A549 (cell line): ENCODE data around the gene CDKN2A. TPM values are rescaled to one million over a fixed set of nuclear protein-coding genes. Genes with fewer than 3 reads are reported as not detected.

Experiments
- ATAC-seq, 2 experiments: fragments of 200-7000 bp in 1 of 2; fragments of >200 bp in 1 of 2; cut with Nextera tagmentation in 1 of 2; cut with Tn5 transposase in 1 of 2; 3 replicates each; pipeline versions ENCODE4 v1.8.0 to v1.9.1; 2018 to 2020; ENCODE audit warnings: mild to moderate bottlenecking in 1 of 2, moderate library complexity in 1 of 2
- CTCF ChIA-PET: fragments of 300-600 bp; sonication (Branson Sonifier 250); formaldehyde crosslinking; extraction: SDS; loops from one replicate; lab custom pipeline; 2021; ENCODE audit warnings: antibody characterized with exemption, inconsistent platforms; lab: Yijun Ruan, JAX
- POLR2A ChIA-PET: fragments of 350-600 bp; formaldehyde crosslinking; extraction: SDS; loops from one replicate; lab custom pipeline; 2021; ENCODE audit warnings: antibody characterized with exemption, inconsistent platforms; lab: Yijun Ruan, JAX
- DNase-seq, 2 experiments: peaks; one replicate each; pipeline versions ENCODE4 v3.0.0 to v3.0.0-alpha.2; 2011 to 2016; ENCODE audit warnings: low read depth in 1 of 2, low spot score in 1 of 2
- FAIRE-seq: peaks from 2 replicates; lab custom pipeline; 2011; peaks lifted over from hg19 to GRCh38; lab: Jason Lieb, UNC
- H3K27ac ChIP-seq, 2 experiments: fragments of >200 bp; sonication (Bioruptor Twin); formaldehyde crosslinking; 3 replicates each; pipeline ENCODE4 v1.5.1; 2016 to 2017
- H3K4me1 ChIP-seq: fragments of >200 bp; sonication (Bioruptor Twin); formaldehyde crosslinking; 3 replicates; pipeline ENCODE4 v1.6.1; 2016
- H3K4me2 ChIP-seq: fragments of >200 bp; sonication (Bioruptor Twin); formaldehyde crosslinking; 3 replicates; pipeline ENCODE4 v1.6.1; 2016
- H3K4me3 ChIP-seq: fragments of >200 bp; sonication (Bioruptor Twin); formaldehyde crosslinking; 3 replicates; pipeline ENCODE4 v1.5.1; 2016
- H3K9me3 ChIP-seq: fragments of >200 bp; sonication (Bioruptor Twin); formaldehyde crosslinking; 3 replicates; pipeline ENCODE4 v1.6.1; 2016
- BHLHE40 ChIP-seq: IDR thresholded peaks from 2 replicates; pipeline ENCODE4 v1.6.1; 2012; ENCODE audit warnings: low read depth, low read length, inconsistent platforms
- CBX2 ChIP-seq: fragments of 200-600 bp; sonication (generic); IDR thresholded peaks from 2 replicates; pipeline ENCODE4 v1.6.1; 2016; ENCODE audit warnings: low read depth, mild to moderate bottlenecking, borderline replicate concordance
- CHD4 ChIP-seq: fragments of 200-600 bp; sonication (generic); IDR thresholded peaks from 2 replicates; pipeline ENCODE4 v1.6.1; 2016; ENCODE audit warnings: antibody characterized with exemption, mild to moderate bottlenecking, borderline replicate concordance
- EHF ChIP-seq: fragments of 250-450 bp; sonication (Bioruptor Pico); IDR thresholded peaks from 2 replicates; pipeline ENCODE4 v1.5.0; 2020; ENCODE audit warnings: mild to moderate bottlenecking
- EHMT2 ChIP-seq: fragments of 200-600 bp; sonication (generic); IDR thresholded peaks from 2 replicates; pipeline ENCODE4 v1.6.1; 2016; ENCODE audit warnings: antibody characterized with exemption, low read depth, mild to moderate bottlenecking, moderate library complexity
- FOSB ChIP-seq: fragments of 250-450 bp; sonication (Bioruptor Pico); IDR thresholded peaks from 2 replicates; pipeline ENCODE4 v1.5.0; 2020; ENCODE audit warnings: mild to moderate bottlenecking, moderate library complexity
- FOSL2 ChIP-seq, 2 experiments: fragments of 450-650 bp in 1 of 2; fragments of >200 bp in 1 of 2; sonication (Bioruptor Twin) in 1 of 2; formaldehyde crosslinking; IDR thresholded peaks; 2 replicates each; pipeline versions ENCODE4 v1.5.0 to v1.6.1; 2016 to 2020; ENCODE audit warnings: mild to moderate bottlenecking in 1 of 2, moderate library complexity in 1 of 2
- FOXS1 ChIP-seq: fragments of 250-450 bp; sonication (Bioruptor Pico); IDR thresholded peaks from 2 replicates; pipeline ENCODE4 v1.5.0; 2020; ENCODE audit warnings: mild to moderate bottlenecking, moderate library complexity
- HOXB13 ChIP-seq: fragments of 250-450 bp; sonication (Bioruptor Pico); IDR thresholded peaks from 2 replicates; pipeline ENCODE4 v1.5.0; 2020; ENCODE audit warnings: low read depth, mild to moderate bottlenecking, moderate library complexity
- KDM1A ChIP-seq: fragments of 200-600 bp; sonication (generic); IDR thresholded peaks from 2 replicates; pipeline ENCODE4 v1.6.1; 2016; ENCODE audit warnings: low read depth, mild to moderate bottlenecking
- NFE2L2 ChIP-seq: fragments of 150-350 bp; conservative IDR thresholded peaks from 2 replicates; pipeline ENCODE4 v1.6.1; 2014; ENCODE audit warnings: low read length
- NPAS2 ChIP-seq: fragments of 250-450 bp; sonication (Bioruptor Pico); IDR thresholded peaks from 2 replicates; pipeline ENCODE4 v1.8.0; 2022; ENCODE audit warnings: mild to moderate bottlenecking, moderate library complexity, borderline replicate concordance
- NR3C1 ChIP-seq: fragments of >200 bp; sonication (Bioruptor Twin); formaldehyde crosslinking; IDR thresholded peaks from 3 replicates; pipeline ENCODE4 v1.6.1; 2017
- PHF8 ChIP-seq: fragments of 200-600 bp; sonication (generic); IDR thresholded peaks from 2 replicates; pipeline ENCODE4 v1.6.1; 2016; ENCODE audit warnings: low read depth, mild to moderate bottlenecking, antibody characterized with exemption, moderate library complexity, borderline replicate concordance
- POLR2AphosphoS2 ChIP-seq: conservative IDR thresholded peaks from 2 replicates; pipeline ENCODE4 v1.6.1; 2012; ENCODE audit warnings: low read length, improper control_type of control experiment, inconsistent platforms
- RAD21 ChIP-seq, 2 experiments: fragments of >200 bp in 1 of 2; sonication (Bioruptor Twin) in 1 of 2; formaldehyde crosslinking in 1 of 2; IDR thresholded peaks in 1 of 2; conservative IDR thresholded peaks in 1 of 2; 2 replicates in 1 of 2; 3 replicates in 1 of 2; pipeline ENCODE4 v1.6.1; 2012 to 2018; ENCODE audit warnings: inconsistent platforms in 1 of 2
- SREBF2 ChIP-seq: fragments of 450-650 bp; IDR thresholded peaks from 2 replicates; pipeline ENCODE4 v1.6.1; 2014; ENCODE audit warnings: mild to moderate bottlenecking, moderate library complexity
- TFCP2L1 ChIP-seq: fragments of 250-450 bp; sonication (Bioruptor Pico); IDR thresholded peaks from 2 replicates; pipeline ENCODE4 v1.5.0; 2021; ENCODE audit warnings: mild to moderate bottlenecking
- ZFP36 ChIP-seq: fragments of 450-650 bp; IDR thresholded peaks from 2 replicates; pipeline ENCODE4 v1.6.1; 2014; ENCODE audit warnings: borderline replicate concordance; ENCODE audit not compliant: partially characterized antibody
- ZNF302 ChIP-seq: fragments of 250-450 bp; sonication (Bioruptor Pico); IDR thresholded peaks from 2 replicates; pipeline ENCODE4 v1.9.0; 2021; ENCODE audit warnings: inconsistent platforms, mild to moderate bottlenecking, moderate library complexity
- ZSCAN20 ChIP-seq: fragments of 250-450 bp; sonication (Bioruptor Pico); IDR thresholded peaks from 2 replicates; pipeline ENCODE4 v1.8.0; 2022; ENCODE audit warnings: mild to moderate bottlenecking, moderate library complexity
- WGBS: methylation state at CpG from one replicate; pipeline ENCODE4 v1.1.6; 2017; ENCODE audit errors: missing lambda C conversion rate; 5-methylcytosine and 5-hydroxymethylcytosine counted together
- polyA plus RNA-seq, 4 experiments: library from polyadenylated mRNA; depleted of rRNA in 3 of 4; stranded (reverse); fragments of >200 nt; fragmentation: RNase III in 1 of 4; extraction: RNeasy Plus Mini Kit Qiagen cat#74134 plus additional on column Dnase treatment in 1 of 4; gene quantifications; 2 replicates in 3 of 4; 3 replicates in 1 of 4; pipeline ENCODE4 v1.2.3, GENCODE V29; 2011 to 2017
- TF ChIP-seq, protein P1 (sequence below): fragments of >200 bp; sonication (Bioruptor Twin); formaldehyde crosslinking; IDR thresholded peaks from 3 replicates; pipeline ENCODE4 v1.5.1; 2016
- TF ChIP-seq, protein P2 (sequence below): IDR thresholded peaks from 2 replicates; pipeline ENCODE4 v1.6.1; 2012; ENCODE audit warnings: low read depth, borderline replicate concordance

CDKN2A gene
- polyA plus RNA-seq, 2 of the 4 experiments (the other 2 are of a cell fraction), result not detected

DNA sequence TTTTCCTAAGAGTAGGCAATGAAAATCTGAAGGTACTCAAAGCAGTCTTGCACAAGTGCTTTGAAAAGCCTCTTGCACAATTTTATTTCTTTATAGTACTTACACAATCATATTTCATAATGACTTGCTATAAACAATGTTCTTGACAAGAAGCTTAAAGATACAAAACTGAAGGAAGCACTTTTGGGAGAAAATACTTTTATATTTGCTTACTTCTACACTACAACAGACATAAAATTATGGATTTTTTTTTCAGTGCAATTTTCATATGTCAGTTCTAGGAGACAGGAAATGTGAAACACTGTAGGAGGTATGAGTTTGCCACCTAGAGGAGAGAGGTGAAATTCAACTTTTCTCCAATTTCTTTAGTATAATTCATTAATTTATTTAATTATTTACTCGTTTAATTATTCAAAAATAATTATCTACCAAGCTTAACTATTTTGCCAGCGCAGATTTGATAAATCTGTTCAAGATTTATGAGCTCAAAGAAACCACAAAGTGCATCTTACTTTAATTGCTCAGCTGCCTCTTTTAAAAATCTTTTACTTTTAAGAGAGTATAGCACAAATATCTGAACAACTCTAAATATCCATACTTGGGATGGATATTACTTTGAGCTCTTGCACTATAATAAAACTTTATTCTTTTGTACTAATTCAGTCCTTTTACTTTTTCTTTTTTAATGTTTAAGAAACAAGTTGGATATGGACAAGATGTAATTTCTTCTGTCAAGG is 43.9 kb upstream of the CDKN2A start:
- FAIRE-seq (no peak), ATAC-seq (no peak)
- POLR2A ChIA-PET, result no interaction called here
- no peaks in the 10 kb centered on the region for H3K4me1 ChIP-seq
- TF ChIP-seq FOSL2 (IDR thresholded peaks at IDR 0.05) (no peak), FOSL2 (CRISPR knock-in tag; IDR thresholded peaks at IDR 0.05) (no peak)
- TF ChIP-seq, all 56 proteins: peak for 0
- CTCF ChIA-PET, result no interaction called here
- no CpG with 5 or more reads among the region's 2 CpGs for WGBS
- Histone ChIP-seq H3K9me3 (no peaks in the 10 kb centered on the region), H3K4me2 (no peak overlapping the region), H3K4me3 (no peak overlapping the region), H3K27ac (no peak overlapping the region)
- DNase-seq, result no peak

DNA sequence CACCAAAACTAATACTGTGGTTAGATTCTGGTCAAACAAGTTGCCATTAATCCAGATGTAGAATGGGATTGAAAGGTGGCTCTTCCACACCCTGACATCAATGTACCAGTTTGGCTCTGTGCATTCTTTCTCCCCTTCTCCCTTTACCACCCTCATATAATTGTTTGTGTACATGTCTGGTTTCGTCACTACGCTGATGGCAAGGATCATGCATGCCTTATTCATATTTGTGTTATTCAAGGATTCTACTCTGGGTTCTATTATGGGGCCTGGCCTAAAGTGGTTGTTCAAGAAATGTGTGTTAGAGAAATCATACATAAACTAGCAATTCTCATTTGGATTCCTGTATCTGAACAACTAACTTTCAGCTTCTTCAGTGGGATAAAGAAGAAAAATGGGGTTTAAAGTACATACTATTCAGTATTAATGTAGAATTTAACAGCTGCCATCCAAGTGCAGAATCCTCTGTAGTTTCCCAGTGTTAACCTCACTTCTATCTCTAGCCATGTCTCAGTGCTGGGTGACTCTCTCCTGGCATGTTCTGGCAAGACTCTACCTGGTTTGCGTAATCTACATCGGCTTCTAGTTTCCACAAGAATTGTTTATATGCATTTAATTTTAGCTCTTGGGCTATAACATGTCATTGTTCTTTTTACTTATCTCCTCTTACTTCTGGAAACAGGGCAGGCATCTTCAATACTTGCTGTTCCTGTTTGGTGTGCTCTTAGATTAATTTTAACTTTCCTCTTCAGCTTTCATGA is 42.9 kb upstream of the CDKN2A start:
- FAIRE-seq (no peak), DNase-seq (no peak), ATAC-seq (no peak)
- no CpG with 5 or more reads among the region's 4 CpGs for WGBS
- CTCF ChIA-PET, result no interaction called here
- Histone ChIP-seq H3K4me3 (no peak overlapping the region), H3K9me3 (no peaks in the 10 kb centered on the region), H3K4me2 (no peak overlapping the region), H3K27ac (no peak overlapping the region), H3K4me1 (no peaks in the 10 kb centered on the region)
- TF ChIP-seq HOXB13 (CRISPR knock-in tag) (no peak), CBX2 (no peak), SREBF2 (no peak), POLR2AphosphoS2 (no peak), FOSB (CRISPR knock-in tag) (no peak), ZFP36 (no peak), FOXS1 (CRISPR knock-in tag) (no peak), EHF (no peak), ZSCAN20 (no peak), NFE2L2 (no peak), KDM1A (no peak)
- TF ChIP-seq, protein P1, sequence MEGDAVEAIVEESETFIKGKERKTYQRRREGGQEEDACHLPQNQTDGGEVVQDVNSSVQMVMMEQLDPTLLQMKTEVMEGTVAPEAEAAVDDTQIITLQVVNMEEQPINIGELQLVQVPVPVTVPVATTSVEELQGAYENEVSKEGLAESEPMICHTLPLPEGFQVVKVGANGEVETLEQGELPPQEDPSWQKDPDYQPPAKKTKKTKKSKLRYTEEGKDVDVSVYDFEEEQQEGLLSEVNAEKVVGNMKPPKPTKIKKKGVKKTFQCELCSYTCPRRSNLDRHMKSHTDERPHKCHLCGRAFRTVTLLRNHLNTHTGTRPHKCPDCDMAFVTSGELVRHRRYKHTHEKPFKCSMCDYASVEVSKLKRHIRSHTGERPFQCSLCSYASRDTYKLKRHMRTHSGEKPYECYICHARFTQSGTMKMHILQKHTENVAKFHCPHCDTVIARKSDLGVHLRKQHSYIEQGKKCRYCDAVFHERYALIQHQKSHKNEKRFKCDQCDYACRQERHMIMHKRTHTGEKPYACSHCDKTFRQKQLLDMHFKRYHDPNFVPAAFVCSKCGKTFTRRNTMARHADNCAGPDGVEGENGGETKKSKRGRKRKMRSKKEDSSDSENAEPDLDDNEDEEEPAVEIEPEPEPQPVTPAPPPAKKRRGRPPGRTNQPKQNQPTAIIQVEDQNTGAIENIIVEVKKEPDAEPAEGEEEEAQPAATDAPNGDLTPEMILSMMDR, result no peak
- TF ChIP-seq, protein P2, sequence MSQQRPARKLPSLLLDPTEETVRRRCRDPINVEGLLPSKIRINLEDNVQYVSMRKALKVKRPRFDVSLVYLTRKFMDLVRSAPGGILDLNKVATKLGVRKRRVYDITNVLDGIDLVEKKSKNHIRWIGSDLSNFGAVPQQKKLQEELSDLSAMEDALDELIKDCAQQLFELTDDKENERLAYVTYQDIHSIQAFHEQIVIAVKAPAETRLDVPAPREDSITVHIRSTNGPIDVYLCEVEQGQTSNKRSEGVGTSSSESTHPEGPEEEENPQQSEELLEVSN, result no peak
- POLR2A ChIA-PET, result no interaction called here

DNA sequence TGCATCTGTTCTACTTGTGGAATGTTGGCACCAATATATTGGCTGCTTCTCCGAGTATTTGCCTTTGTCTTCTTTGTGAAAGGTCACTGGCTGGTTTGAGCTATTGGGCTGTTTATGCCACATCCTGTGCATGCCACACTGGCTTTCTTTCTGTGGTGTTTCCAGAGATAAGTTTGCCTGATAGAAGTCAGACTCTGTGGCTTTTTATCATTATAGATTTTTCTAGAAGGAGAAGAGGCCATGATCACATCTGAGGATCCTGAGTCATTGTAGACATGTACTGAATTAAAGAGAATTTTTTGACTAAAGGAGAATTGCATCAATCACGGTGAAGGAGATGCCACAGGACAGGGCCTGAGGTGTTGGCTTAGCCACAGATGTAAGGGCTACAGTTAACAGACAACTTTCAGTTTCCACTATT is 41.4 kb upstream of the CDKN2A start:
- CTCF ChIA-PET, result no interaction called here
- no peak for ATAC-seq
- TF ChIP-seq ZNF302 (CRISPR knock-in tag) (no peak), FOSB (CRISPR knock-in tag) (no peak), POLR2AphosphoS2 (no peak), NPAS2 (CRISPR knock-in tag) (no peak), CHD4 (no peak), BHLHE40 (no peak), NR3C1 (no peak), EHMT2 (no peak), PHF8 (no peak), RAD21 (conservative IDR thresholded peaks at IDR 0.05 in 1 of 2, IDR thresholded peaks at IDR 0.05 in 1 of 2) (no peak), TFCP2L1 (CRISPR knock-in tag) (no peak)
- TF ChIP-seq, all 56 proteins: peak for 0

More for the DNA sequence above, 41.4 kb upstream of the CDKN2A start:
- H3K4me2 ChIP-seq, result no peak overlapping the region
- no peaks in the 10 kb centered on the region for H3K4me1 ChIP-seq
- POLR2A ChIA-PET, result no interaction called here
- H3K27ac ChIP-seq, result no peak overlapping the region
- FAIRE-seq (no peak), DNase-seq (no peak)
- no peaks in the 10 kb centered on the region for H3K9me3 ChIP-seq
- WGBS, result no CpG with 5 or more reads among the region's 2 CpGs
- H3K4me3 ChIP-seq, result no peak overlapping the region
